ENCODE results near the gene PIAS1. TPM values are rescaled to one million over a fixed set of nuclear protein-coding genes. Genes with fewer than 3 reads are reported as not detected.

Gene PIAS1
- total RNA-seq, 3 donors from 2014 or later (not counting 1 experiment from before 2014, with no cell fraction given) = 94.7 to 103 (median 99.2) TPM

DNA sequence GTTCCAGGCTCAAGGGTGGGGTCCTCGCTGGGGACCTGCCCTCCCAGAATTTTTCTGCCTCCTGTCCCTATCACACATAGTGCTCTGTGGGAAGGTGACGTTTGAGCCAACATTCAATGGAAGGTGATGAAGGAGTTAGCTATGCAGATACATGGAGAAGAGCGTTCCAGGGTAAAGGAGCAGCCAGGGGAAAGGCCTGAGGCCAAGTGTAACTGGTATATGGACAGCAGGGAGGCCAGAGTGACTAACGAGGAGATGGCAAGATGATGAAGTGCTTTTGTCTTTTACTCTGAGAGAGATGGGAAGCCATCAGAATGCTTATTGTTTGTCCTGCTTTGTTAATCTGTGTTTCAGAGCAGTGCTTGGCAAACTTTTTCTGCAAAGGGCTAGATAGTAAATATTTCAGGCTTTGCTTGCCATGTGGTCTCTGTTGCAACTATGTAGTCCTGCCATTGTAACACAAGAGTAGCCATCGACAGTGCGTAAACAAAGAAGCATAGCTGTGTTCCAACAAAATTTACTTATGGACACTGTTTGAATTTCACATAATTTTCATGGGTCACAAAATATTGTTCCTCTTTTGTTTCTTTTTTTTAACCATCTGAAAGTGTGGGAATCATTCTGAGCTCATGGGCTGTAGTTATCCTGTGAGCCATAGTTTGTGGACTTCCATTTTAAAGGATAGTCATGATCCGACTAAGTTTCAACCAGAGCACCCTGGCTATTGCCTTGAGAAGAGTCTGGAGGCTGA lies 25.8 kb upstream of the PIAS1 start:
- 92% methylated on average over 6 of the region's 7 CpGs for WGBS (ENCODE audit: insufficient coverage)

DNA sequence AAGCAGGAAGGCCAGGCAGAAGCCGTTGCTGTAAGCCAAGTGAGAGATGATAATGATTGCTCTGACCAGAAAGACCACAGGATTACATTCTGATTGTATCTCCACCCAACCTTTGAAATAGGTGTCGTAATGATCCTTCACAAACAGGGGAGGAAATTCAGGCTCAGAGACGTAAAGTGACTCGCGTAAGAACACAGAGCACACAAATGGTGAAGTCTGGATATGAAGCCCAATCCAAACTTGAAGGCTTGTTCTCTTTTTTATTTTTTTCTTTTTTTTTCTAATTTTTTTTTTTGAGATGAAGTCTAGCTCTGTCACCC lies 25.3 kb upstream of the PIAS1 start:
- H3K27ac Mint-ChIP-seq = no peak overlapping the region
- Histone ChIP-seq H3K4me3 (ENCODE audit: low read length) (no peak overlapping the region), H3K9me3 (ENCODE audit: control insufficient read depth, insufficient read depth, low read length) (no peaks in the 10 kb centered on the region), H3K36me3 (ENCODE audit: control insufficient read depth, insufficient read depth, low read length) (no peaks in the 10 kb centered on the region), H3K27ac (ENCODE audit: low read length) (no peak overlapping the region), H3K4me1 (ENCODE audit: control insufficient read depth, insufficient read depth, low read length) (no peaks in the 10 kb centered on the region), H3K27me3 (ENCODE audit: control insufficient read depth, insufficient read depth, low read length) (no peaks in the 10 kb centered on the region)
- ATAC-seq (no peak), DNase-seq (no peak)
- H3K4me3 Mint-ChIP-seq = no peak overlapping the region
- TF ChIP-seq, protein P1, sequence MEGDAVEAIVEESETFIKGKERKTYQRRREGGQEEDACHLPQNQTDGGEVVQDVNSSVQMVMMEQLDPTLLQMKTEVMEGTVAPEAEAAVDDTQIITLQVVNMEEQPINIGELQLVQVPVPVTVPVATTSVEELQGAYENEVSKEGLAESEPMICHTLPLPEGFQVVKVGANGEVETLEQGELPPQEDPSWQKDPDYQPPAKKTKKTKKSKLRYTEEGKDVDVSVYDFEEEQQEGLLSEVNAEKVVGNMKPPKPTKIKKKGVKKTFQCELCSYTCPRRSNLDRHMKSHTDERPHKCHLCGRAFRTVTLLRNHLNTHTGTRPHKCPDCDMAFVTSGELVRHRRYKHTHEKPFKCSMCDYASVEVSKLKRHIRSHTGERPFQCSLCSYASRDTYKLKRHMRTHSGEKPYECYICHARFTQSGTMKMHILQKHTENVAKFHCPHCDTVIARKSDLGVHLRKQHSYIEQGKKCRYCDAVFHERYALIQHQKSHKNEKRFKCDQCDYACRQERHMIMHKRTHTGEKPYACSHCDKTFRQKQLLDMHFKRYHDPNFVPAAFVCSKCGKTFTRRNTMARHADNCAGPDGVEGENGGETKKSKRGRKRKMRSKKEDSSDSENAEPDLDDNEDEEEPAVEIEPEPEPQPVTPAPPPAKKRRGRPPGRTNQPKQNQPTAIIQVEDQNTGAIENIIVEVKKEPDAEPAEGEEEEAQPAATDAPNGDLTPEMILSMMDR (IDR thresholded peaks at IDR 0.05) = no peak
- H3K27me3 Mint-ChIP-seq (ENCODE audit: low read depth in 2 of 2) = peaks cover 9 to 13% of the 10 kb centered on the region in 2 donors
- H3K36me3 Mint-ChIP-seq = no peaks in the 10 kb centered on the region
- WGBS (ENCODE audit: insufficient coverage) = 84% methylated on average over 5 of the region's 5 CpGs
- no peaks in the 10 kb centered on the region for H3K9me3 Mint-ChIP-seq
- intact Hi-C loops (cut with micrococcal nuclease) = no loop called here
- no peaks in the 10 kb centered on the region for H3K4me1 Mint-ChIP-seq

More for the DNA sequence above, 25.8 kb upstream of the PIAS1 start:
- no peaks in the 10 kb centered on the region for H3K36me3 ChIP-seq (ENCODE audit: control insufficient read depth, insufficient read depth, low read length)
- Mint-ChIP-seq H3K4me3 (no peak overlapping the region), H3K36me3 (no peaks in the 10 kb centered on the region), H3K9me3 (no peaks in the 10 kb centered on the region), H3K4me1 (no peaks in the 10 kb centered on the region), H3K27ac (no peak overlapping the region), H3K27me3 (ENCODE audit: low read depth in 2 of 2) (peaks cover 8 to 13% of the 10 kb centered on the region in 2 donors)
- ATAC-seq = no peak
- no peaks in the 10 kb centered on the region for H3K9me3 ChIP-seq (ENCODE audit: control insufficient read depth, insufficient read depth, low read length)
- intact Hi-C loops (cut with micrococcal nuclease) = no loop called here
- TF ChIP-seq, protein P1 (IDR thresholded peaks at IDR 0.05) = no peak
- H3K27me3 ChIP-seq (ENCODE audit: control insufficient read depth, insufficient read depth, low read length) = no peaks in the 10 kb centered on the region
- H3K27ac ChIP-seq (ENCODE audit: low read length) = no peak overlapping the region
- no peak for DNase-seq
- no peaks in the 10 kb centered on the region for H3K4me1 ChIP-seq (ENCODE audit: control insufficient read depth, insufficient read depth, low read length)
- H3K4me3 ChIP-seq (ENCODE audit: low read length) = no peak overlapping the region

DNA sequence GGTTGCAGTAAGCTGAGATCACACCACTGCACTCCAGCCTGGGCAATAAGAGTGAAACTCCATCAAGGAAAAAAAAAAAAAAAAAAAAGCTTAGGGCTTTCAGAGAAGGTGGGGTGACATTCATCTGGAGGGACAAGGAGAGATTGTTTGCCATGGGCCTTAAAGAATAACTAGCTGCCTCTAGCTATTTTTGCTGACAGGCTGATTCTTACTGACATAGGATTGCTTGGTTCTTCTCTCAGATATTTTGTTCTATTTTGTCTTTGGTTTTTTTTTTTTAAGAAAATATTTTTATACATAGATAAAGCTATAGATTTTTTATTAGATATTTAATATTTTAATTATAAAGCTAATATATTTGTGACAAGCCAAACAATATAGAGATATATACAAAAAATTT lies 24.2 kb upstream of the PIAS1 start:
- ATAC-seq (no peak), DNase-seq (no peak)
- no peaks in the 10 kb centered on the region for H3K9me3 ChIP-seq (ENCODE audit: control insufficient read depth, insufficient read depth, low read length)
- H3K36me3 ChIP-seq (ENCODE audit: control insufficient read depth, insufficient read depth, low read length) = no peaks in the 10 kb centered on the region
- no peaks in the 10 kb centered on the region for H3K9me3 Mint-ChIP-seq
- no peaks in the 10 kb centered on the region for H3K4me1 Mint-ChIP-seq
- no peak overlapping the region for H3K4me3 Mint-ChIP-seq
- TF ChIP-seq, protein P1 (IDR thresholded peaks at IDR 0.05) = no peak
- H3K27me3 Mint-ChIP-seq (ENCODE audit: low read depth in 2 of 2) = peaks cover 17 to 21% of the 10 kb centered on the region in 2 donors
- intact Hi-C loops (cut with micrococcal nuclease) = no loop called here
- no peak overlapping the region for H3K27ac Mint-ChIP-seq
- no peaks in the 10 kb centered on the region for H3K27me3 ChIP-seq (ENCODE audit: control insufficient read depth, insufficient read depth, low read length)
- no peak overlapping the region for H3K27ac ChIP-seq (ENCODE audit: low read length)
- no peaks in the 10 kb centered on the region for H3K36me3 Mint-ChIP-seq
- H3K4me3 ChIP-seq (ENCODE audit: low read length) = no peak overlapping the region
- no peaks in the 10 kb centered on the region for H3K4me1 ChIP-seq (ENCODE audit: control insufficient read depth, insufficient read depth, low read length)

DNA sequence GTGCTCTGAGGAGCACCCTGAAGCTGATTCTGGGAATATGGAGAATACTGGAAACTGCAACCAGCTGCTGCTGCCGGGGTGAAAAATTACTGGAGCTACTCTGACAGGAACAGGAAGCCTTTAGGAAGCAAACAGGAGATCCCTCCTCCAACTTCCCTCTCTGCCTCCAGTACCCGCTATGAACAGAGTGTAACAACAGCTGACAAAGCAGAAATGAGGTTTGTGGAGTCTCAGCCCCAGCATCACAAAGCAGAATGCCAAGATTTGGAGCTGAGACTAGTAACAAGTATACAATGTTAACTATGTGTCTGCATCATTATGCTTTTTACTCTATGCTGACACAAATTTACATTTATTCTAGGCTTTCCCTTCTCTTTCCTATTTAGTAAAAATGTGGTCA lies 22.7 kb upstream of the PIAS1 start:
- H3K27ac ChIP-seq (ENCODE audit: low read length) = no peak overlapping the region
- H3K36me3 ChIP-seq (ENCODE audit: control insufficient read depth, insufficient read depth, low read length) = no peaks in the 10 kb centered on the region
- Mint-ChIP-seq H3K9me3 (peaks cover 0 to 3% of the 10 kb centered on the region in 2 donors), H3K27ac (no peak overlapping the region), H3K4me3 (no peak overlapping the region), H3K36me3 (no peaks in the 10 kb centered on the region), H3K27me3 (ENCODE audit: low read depth in 2 of 2) (peaks cover 20 to 23% of the 10 kb centered on the region in 2 donors), H3K4me1 (no peaks in the 10 kb centered on the region)
- ATAC-seq (no peak), DNase-seq (no peak)
- no peak overlapping the region for H3K4me3 ChIP-seq (ENCODE audit: low read length)
- no peaks in the 10 kb centered on the region for H3K27me3 ChIP-seq (ENCODE audit: control insufficient read depth, insufficient read depth, low read length)
- intact Hi-C loops (cut with micrococcal nuclease) = no loop called here
- TF ChIP-seq, protein P1 (IDR thresholded peaks at IDR 0.05) = no peak
- no peaks in the 10 kb centered on the region for H3K4me1 ChIP-seq (ENCODE audit: control insufficient read depth, insufficient read depth, low read length)
- H3K9me3 ChIP-seq (ENCODE audit: control insufficient read depth, insufficient read depth, low read length) = no peaks in the 10 kb centered on the region
- WGBS (ENCODE audit: insufficient coverage) = 13% methylated on average over 2 of the region's 2 CpGs
